COR-L47 (cell line): ENCODE results near the gene HECTD2.
"Not testable (repeated sequence)": the region's sequence is repeated elsewhere in the genome, so short reads cannot be mapped to it uniquely, and the experiment has no call there.

Experiments
- DNase-seq: peaks from one replicate; lab custom pipeline; 2025; lab: John Stamatoyannopoulos, UW

HECTD2 gene

DNA sequence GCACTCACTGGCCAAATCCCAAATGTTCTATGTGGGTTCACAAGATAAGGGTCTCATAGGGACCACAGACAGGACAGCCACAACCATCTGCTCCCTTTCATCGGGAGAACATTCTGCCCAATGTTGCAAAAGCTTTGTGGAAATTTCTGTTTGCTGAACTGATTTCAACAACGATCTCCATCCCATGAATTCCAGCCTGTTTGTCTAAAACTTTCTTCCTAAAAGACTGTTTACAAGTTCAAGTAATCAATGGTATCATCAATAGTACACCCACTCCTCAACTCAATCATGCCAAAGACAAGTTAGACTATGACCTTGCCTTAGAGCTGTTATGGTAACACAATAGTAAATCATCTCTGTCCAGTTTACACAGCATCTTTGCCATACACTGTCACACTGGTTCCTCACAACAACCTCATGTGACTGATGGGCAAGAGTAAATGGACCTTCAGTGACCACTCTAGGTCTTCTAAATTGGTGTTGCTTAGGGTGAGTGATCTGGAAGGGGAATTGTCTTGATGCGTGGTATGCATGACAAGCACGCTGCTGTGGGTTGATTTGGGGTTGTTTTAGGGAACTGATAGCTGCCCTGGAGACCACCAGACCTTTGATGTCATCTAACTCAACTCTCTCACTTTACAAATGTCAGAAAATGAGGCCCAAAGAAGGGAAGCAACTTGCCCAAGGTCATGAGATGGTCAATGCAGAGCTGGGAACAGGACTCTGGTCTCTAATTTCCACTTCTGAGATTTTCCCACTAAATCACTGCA is 127.7 kb downstream of the HECTD2 start:
- DNase-seq, result no peak

DNA sequence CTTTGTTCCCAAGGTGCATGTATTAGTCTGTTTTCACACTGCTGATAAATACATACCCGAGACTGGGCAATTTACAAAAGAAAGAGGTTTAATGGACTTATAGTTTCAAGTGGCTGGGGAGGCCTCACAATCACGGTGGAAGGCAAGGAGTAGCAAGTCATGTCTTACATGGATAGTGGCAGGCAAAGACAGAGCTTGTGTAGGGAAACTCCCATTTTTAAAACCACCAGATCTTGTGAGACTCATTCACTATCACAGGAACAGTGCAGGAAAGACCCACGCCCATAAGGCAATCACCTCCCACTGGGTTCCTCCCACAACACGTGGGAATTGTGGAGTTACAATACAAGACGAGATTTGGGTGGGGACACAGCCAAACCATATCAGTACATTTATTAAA is 129.8 kb downstream of the HECTD2 start:
- no peak for DNase-seq

DNA sequence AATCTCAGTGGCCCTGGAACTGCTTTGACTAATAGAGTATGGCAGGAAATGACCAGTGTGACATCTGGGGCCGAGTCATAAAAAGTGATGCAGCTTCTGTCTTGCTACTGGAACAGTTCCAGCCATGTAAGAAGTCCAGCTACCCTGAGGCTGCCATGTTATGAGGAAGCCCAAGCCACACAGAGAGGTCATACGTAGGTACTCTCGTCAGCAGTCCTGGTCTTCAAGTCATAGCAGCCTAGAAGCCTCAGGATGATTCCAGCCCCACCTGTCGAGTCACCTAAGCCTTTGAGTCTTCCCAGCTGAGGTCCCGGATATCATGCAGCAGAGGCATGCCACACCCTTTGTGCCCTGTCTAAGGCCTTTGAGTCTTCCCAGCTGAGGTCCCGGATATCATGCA is 130.6 kb downstream of the HECTD2 start:
- no peak for DNase-seq

DNA sequence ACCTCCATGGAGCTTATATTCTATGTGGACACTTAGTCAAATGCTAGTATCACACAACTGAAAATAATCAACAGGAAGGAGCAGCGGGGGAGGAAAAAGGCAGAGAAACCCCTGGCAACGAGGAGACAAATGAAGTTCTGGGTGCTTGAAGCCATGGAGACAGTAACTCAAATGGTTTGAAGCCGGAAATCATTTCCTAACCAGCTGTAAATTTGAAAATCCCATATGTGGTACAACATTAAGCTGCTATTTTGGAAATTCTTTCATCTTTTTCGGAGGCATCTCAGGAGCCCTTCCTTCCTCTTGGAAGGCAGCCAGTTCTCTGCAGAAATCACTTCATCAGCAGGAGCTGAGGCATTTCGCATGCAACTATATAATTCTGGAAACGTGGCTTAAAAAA is 131.3 kb downstream of the HECTD2 start:
- no peak for DNase-seq

DNA sequence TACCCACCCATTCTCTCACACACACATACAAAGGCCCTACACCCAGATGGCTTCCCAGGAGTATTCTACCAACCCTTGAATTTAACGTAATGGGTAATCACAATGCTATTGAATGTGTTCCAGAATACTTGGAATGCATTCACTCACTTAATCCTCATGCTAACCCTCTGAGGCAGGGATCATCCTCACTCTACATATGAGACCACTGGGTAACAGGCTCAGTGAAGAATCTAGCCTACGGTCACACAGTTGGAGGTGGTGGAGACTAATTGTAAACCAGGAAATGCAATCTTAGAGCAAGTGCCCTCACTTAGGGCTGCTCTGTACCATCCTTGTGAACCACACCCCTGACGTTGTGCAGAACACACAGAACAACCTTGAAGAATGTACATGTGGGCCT is 135.2 kb downstream of the HECTD2 start:
- no peak for DNase-seq

DNA sequence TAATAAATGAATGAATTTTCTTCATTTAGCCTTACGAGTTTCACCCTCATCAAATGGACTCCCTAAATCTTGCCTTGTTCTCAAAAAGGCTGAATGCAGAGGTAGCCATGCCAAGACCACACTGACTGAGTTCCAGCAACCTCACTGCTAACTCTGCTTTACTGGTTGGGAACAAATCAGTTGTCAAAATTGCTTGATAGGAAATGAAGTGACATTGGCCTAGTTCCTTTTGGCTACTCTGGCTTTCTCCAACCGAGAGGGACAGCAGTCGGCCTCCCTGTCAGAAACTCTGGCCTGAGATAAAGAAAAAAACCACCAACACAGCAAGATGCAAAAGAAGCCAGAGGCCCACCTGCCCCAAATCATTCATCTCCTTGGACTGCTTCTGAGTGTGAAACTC is 135.7 kb downstream of the HECTD2 start:
- no peak for DNase-seq

DNA sequence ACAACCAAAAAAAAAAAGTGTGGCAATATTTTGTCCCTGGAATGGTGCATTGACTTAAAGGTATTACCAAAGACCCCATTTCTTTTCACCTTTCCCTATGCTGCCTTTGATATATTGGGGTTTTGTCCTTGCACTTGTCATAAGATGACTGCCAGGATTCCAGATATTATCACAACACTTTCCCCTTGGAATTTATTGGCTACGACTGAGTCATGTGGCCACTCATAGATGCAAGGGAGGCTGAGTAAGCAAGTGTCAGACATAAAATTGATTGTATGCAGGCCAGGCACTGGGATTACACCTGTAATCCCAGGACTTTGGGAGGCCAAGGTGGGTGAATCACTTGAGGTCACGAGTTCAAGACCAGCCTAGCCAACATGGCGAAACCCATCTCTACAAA is 139.1 kb downstream of the HECTD2 start:
- no peak for DNase-seq

DNA sequence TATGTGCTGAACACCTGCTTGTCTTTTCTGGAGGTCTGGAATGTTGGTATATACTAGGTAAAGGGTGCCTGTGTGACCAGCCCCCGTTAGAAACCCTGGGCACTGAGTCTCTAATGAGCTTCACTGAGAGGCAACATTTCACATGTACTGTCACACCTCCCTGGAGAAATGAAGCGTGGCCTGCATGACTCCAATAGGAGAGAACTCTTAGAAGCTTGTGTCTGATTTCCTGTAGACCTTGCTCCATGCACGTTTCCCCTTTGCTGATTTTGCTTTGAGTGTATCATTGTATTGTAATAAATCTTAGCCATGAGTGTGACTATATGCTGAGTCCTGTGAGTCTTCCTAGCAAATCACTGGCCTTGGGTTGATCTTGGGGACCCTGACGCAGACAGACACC is 139.9 kb downstream of the HECTD2 start:
- DNase-seq, result no peak

DNA sequence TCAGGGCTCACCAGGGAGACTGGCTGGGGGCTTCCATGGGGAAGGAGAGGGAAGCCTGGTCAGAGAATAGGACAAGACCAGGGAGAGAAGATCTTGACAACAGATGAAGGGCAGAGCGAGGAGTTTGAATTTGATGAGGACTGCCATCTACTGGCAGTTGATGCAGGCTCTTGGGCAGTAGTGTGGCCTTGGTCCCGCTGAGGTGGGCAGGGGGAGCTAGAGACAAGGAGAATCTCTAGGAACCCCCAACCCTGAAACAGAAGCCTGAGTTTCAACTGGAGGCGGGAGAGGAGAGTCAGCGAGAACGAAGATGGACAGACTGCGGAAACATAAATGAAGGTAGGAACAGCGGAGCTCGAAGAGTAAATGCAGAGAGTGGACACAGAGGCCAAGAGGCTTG is 141.7 kb downstream of the HECTD2 start:
- DNase-seq, result peak; percentile 40

DNA sequence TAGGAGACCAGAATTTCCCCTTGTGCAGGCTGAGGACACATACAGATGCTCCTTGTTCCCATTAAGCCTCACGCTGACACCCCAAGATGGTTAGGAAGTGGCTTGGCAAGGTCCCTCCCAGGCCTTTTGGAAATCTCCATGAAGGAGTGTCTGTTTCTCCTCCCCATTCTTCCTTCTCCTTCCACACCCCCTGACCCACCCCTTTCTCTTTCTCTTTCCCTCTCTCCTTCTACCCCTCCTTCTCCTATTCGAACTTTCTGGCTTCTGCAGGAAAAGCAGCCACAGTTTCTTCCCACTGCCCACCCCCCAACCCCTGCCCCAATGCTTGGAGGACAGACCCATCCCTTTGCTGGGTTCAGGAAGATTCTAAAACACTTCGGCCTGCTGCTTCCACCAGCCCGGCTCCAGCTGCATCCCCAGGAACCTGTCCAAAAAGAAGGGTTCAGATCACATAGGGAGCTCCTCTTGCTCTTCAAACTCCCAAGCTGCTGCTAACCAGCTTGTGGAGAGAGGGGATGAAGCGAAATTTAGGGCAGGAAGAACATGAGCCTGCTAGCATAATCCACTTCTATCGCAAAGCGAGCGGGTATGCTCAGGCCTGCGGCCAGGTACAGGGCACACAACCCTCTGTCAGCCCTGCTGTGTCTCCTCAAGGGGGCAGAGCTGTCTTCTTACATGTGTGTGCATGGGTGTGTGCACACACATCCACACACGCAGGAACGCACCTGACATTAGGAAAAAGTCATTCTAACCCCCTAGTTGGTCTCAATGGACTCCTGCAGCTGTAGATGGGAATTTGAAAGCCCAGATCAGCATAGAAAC is 142.3 kb downstream of the HECTD2 start:
- no peak for DNase-seq

DNA sequence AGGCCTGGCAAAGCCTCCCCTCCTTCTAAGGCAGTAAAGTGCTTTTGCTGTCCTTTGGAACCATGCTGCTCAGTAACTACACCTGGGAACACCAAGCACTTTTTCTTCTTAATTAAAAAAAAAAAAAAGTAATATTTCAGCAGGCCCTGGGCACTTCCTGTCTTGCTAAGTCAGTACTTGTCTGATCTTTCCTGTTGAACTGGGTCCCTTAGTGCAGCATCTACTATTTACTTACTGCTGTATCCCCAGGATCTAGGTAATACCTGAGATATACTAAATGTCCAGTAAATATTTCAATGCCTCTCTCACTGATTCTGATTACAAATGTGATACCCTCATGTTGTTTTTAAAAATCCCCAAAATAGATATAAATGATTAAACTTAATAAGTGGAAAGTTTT is 145.3 kb downstream of the HECTD2 start:
- no peak for DNase-seq

DNA sequence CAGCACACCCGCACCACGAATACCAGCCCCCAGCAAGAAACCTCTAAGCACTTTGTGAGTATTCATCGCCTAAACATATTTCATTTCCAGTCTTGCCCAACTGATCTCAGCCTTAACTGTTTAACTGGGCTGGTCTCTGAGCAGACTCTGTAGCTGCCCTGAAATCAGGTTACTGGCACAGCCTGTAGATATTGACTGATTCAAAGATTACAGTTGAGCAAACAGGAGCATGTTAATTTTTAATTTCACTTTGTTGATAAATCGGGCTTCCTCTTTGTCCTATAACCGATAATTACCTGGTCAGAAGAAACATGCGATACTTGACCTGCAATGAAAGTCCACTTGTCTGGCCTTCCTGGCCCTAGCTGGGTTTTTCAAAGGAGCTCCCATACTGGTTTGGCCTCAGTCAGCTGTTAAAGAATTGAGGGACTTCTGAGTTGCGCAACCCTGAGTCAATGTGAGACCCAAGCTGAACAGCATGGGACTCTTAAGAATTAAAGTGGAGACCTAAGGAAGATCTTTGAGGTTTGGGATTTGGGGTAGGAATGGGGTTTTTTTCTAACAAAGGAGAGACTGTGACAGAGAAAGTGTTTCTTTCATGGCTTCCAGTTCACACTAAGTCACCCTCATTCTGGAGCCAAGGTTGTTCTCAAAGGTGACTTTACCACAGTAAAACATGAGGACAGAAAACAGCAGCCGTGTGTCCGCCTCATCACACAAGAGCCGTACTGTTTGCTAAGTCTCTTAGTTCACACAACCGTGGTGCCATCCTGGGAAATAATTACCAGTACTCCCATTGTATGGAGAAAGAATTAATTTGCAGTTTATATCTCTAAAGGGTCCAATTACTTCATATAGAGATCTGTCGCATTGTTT is 146.8 kb downstream of the HECTD2 start:
- no peak for DNase-seq

DNA sequence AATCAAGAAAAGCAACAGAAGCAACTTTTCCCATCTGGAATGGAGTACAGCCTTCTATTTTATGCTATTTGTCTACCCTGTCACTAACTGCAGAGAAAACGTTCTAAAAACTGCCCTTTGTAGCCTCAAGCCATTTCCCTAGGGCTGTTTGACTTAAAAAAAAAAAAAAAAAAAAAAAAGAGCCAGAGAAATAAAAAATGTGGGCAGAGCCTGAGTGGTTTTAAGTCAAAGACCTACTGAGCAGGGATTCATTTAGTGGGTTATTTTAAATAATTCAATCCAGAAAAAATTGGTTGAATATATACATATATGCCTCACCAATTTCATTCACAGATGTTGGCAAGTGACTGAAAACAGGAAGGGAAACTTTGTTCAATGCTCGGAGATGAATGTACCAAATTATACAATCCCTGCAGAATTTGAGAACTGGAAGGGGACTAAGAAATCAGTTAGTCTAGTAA is 147.5 kb downstream of the HECTD2 start:
- DNase-seq, result no peak

DNA sequence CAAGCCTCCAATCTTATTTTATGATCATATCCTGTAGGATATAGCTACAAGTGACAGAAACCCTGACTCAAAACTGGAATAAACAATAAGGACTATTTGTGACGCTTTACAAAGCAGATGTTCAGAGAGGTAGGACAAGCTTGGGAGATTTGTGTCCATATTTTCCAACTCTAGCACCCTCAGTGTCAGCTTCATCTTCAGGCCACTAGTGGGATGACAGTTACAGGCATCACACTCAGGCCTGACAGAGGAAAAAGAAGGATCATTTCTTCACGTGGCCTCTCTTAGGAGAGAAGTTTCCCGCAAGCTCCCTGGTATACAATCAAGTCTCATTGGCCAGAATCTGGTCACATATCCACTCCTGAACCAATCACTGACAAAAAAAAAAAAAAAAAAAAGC is 148.3 kb downstream of the HECTD2 start:
- no peak for DNase-seq

DNA sequence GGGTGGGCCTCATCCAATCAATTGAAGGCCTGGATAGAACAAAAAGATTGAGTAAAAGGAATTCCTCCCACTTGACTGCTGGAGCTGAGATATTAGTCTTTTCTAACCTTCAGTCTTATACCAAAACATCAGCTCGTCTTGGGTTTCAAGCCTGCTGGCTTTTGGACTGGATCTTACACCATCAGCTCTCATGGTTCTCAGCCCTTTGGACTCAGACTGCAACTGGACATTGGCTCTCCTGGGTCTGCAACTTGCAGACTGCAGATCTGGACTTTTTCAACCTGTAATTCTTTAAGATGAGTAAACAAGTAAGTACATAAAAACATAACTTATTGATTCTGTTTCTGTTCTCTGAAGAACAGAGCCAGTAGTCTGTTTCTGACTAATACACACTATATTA is 149.0 kb downstream of the HECTD2 start:
- DNase-seq, result no peak

DNA sequence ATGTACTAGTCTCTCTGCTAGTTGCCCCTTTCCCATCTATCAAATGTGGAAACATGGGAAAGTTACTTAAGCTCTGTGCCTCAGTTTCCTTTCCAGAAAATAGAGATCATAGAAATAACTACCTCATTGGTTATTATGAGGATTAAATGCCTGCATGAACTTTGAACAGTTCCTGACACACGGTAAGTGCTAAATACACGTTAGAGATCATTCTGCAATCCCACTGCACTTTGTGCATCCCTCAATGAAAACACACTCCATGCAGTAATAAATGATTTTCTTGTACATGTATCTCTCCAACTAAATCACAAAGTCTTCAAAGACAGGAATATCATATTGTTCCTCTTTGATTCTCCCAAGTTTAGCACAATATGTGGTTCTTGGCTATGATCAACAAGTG is 149.6 kb downstream of the HECTD2 start:
- DNase-seq, result no peak

DNA sequence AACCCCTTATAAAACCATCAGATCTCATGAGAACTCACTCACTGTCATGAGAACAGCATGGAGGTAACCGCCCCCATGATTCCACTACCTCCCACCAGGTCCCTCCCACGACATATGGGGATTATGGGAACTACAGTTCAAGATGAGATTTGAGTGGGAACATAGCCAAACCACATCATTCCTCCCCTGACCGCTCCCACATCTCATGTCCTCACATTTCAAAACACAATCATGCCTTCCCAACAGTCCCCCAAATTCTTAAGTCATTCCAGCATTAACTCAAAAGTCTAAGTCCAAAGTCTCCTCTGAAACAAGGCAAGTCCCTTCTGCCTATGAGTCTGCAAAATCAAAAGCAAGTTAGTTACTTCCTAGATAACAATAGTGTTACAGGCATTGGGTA is 150.7 kb downstream of the HECTD2 start:
- DNase-seq, result not testable (repeated sequence)

DNA sequence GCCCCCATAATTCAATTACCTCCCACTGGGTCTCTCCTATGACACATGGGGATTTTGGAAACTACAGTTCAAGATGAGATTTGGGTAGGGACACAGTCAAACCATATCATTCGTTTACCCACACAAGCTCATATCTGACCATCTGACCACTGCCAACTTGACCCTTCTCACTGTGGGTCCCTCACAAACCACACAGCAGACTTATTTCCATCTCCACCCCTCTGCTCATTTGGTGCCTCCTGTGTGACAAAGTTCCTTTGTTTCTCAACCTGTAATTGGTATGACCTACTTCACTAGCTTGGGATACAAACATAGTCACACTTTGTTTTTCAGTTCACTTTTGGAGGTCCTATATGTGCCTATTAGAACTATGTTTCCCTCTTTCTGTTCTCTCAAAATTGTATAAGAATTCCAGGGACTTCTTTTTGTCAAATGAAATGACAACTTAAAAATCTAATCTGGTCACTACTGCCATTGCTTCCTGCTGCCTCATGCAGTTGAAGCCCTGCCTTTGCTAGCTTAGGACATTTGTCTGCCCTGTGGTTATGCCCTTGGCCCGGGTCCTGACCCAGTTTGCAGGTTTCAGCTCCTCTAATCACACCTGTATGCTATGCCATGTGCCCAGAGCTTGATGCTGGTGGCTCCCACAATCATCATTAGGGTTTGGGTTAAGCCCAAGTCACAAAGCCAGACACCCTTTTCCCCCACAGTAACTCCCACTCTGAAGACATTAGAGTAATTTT is 152.9 kb downstream of the HECTD2 start:
- no peak for DNase-seq

DNA sequence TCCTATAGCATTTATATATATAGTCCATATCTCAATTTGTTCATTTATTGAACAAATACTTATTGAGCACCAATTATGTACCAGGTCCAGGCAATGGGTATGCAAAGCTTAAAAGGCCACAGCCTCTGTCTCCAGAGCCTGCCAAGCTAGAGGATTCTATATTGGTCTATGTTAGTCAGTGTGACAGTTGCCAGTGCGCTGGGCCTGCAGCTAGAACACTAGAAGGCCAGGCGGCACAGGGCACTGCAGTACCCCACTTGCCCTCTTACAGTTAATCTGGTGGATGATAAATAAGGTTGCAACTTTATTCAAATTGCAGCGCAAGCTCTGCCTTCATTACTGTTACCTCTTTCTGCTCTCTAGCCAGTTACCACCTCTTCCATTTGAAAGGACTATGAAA is 153.9 kb downstream of the HECTD2 start:
- no peak for DNase-seq
